B cell (primary cell): ENCODE measurements around the gene LYZ. TPM values are rescaled to one million over a fixed set of nuclear protein-coding genes. Genes with fewer than 3 reads are reported as not detected.

Experiments
- ATAC-seq: fragments of 200-7000 bp; cut with Tn5 transposase; one replicate; pipeline ENCODE4 v1.10.0; 2021; ENCODE audit warnings: low read depth, mild to moderate bottlenecking, moderate number of reproducible peaks, moderate library complexity
- CTCF ChIA-PET: fragments of 350-600 bp; sonication (Branson Sonifier 250); formaldehyde crosslinking; loops from one replicate; lab custom pipeline; 2021; ENCODE audit warnings: antibody characterized with exemption, inconsistent platforms; lab: Charles Lee
- POLR2A ChIA-PET: fragments of 350-600 bp; sonication (Branson Sonifier 250); formaldehyde crosslinking; loops from one replicate; lab custom pipeline; 2021; ENCODE audit warnings: antibody characterized with exemption; lab: Charles Lee
- DNase-seq: peaks from one replicate; pipeline ENCODE4 v3.0.0; 2013
- H2AFZ ChIP-seq: 2 replicates; pipeline ENCODE4 v1.6.1; 2012; ENCODE audit warnings: mild to moderate bottlenecking, low read depth, low read length; ENCODE audit not compliant: insufficient read depth, poor library complexity, severe bottlenecking
- H3K27ac ChIP-seq, 2 donors: 1 replicate in 1 of 2; 2 replicates in 1 of 2; pipeline ENCODE4 v1.5.1; 2012 to 2013; ENCODE audit warnings: low read length in 2 of 2, mild to moderate bottlenecking in 2 of 2, moderate library complexity in 1 of 2
- H3K27me3 ChIP-seq, 4 experiments: fragments of 200-600 bp in 1 of 4; sonication (generic) in 1 of 4; replicated peaks in 1 of 4; 1 replicate in 2 of 4; 2 replicates in 2 of 4; pipeline versions ENCODE4 v1.6.1 to v1.7.0; 2013 to 2016; ENCODE audit warnings: low read length in 3 of 4, mild to moderate bottlenecking in 2 of 4, mixed read lengths in 1 of 4, moderate library complexity in 1 of 4; ENCODE audit not compliant: insufficient read depth in 4 of 4, control insufficient read depth in 3 of 4; ENCODE audit errors: control extremely low read depth in 1 of 4
- H3K36me3 ChIP-seq, 2 experiments: replicated peaks in 1 of 2; 1 replicate in 1 of 2; 2 replicates in 1 of 2; pipeline versions ENCODE4 v1.6.1 to v1.7.1; 2013; ENCODE audit warnings: low read length in 1 of 2; ENCODE audit not compliant: insufficient read depth in 2 of 2, control insufficient read depth in 1 of 2; ENCODE audit errors: control extremely low read depth in 1 of 2, extremely low read depth in 1 of 2
- H3K4me1 ChIP-seq, 2 donors: fragments of 200-600 bp in 1 of 2; sonication (generic) in 1 of 2; 1 replicate in 1 of 2; 2 replicates in 1 of 2; pipeline versions ENCODE4 v1.5.1 to v1.6.1; 2013 to 2017; ENCODE audit warnings: low read length in 2 of 2; ENCODE audit not compliant: control insufficient read depth in 2 of 2, insufficient read depth in 2 of 2
- H3K4me2 ChIP-seq: replicated peaks from 2 replicates; pipeline ENCODE3; 2012; ENCODE audit warnings: mild to moderate bottlenecking, low read depth, low read length; ENCODE audit not compliant: poor library complexity, severe bottlenecking
- H3K4me3 ChIP-seq, 5 experiments: fragments of 200-600 bp in 1 of 5; sonication (generic) in 1 of 5; 1 replicate in 3 of 5; 2 replicates in 2 of 5; pipeline versions ENCODE4 v1.5.1 to v1.7.0; 2011 to 2016; ENCODE audit warnings: low read length in 4 of 5, mild to moderate bottlenecking in 4 of 5, low read depth in 2 of 5, control low read depth in 1 of 5, moderate library complexity in 1 of 5; ENCODE audit not compliant: insufficient read depth in 1 of 5; ENCODE audit errors: control extremely low read depth in 1 of 5, extremely low read depth in 1 of 5
- H3K79me2 ChIP-seq: fragments of 200-600 bp; sonication (generic); one replicate; pipeline ENCODE4 v1.6.0; 2016; ENCODE audit warnings: low read length; ENCODE audit not compliant: control insufficient read depth, insufficient read depth
- H3K9ac ChIP-seq: fragments of 200-600 bp; sonication (generic); 2 replicates; pipeline ENCODE4 v1.6.1; 2017; ENCODE audit warnings: mild to moderate bottlenecking, low read length, moderate library complexity
- H3K9me3 ChIP-seq, 3 donors: one replicate each; pipeline versions ENCODE4 v1.6.1 to v1.7.1; 2013; ENCODE audit warnings: low read length in 2 of 3; ENCODE audit not compliant: control insufficient read depth in 2 of 3, insufficient read depth in 1 of 3; ENCODE audit errors: control extremely low read depth in 1 of 3
- H4K20me1 ChIP-seq: 2 replicates; pipeline ENCODE4 v1.6.0; 2012; ENCODE audit warnings: mild to moderate bottlenecking, low read length; ENCODE audit not compliant: insufficient read depth, control insufficient read depth, poor library complexity, severe bottlenecking
- H3K27ac Mint-ChIP-seq: one replicate; pipeline ENCODE4 v1.8.0; 2021; ENCODE audit warnings: mixed read lengths
- H3K27me3 Mint-ChIP-seq: one replicate; pipeline ENCODE4 v1.8.0; 2021; ENCODE audit warnings: mixed read lengths
- H3K4me1 Mint-ChIP-seq: one replicate; pipeline ENCODE4 v1.8.0; 2021; ENCODE audit warnings: mixed read lengths
- H3K4me3 Mint-ChIP-seq: one replicate; pipeline ENCODE4 v1.8.0; 2021; ENCODE audit warnings: mixed read lengths
- H3K9me3 Mint-ChIP-seq: one replicate; pipeline ENCODE4 v1.8.0; 2022; ENCODE audit warnings: mixed read lengths; ENCODE audit not compliant: insufficient read depth
- EZH2 ChIP-seq: IDR thresholded peaks from 2 replicates; pipeline ENCODE4 v1.6.1; 2012; ENCODE audit warnings: borderline replicate concordance, low read depth, mild to moderate bottlenecking, moderate library complexity, low read length; ENCODE audit not compliant: insufficient read depth, poor library complexity, severe bottlenecking
- WGBS: methylation state at CpG from one replicate; pipeline ENCODE4 v1.1.5; 2013; ENCODE audit warnings: missing lambda C conversion rate; ENCODE audit not compliant: insufficient coverage; 5-methylcytosine and 5-hydroxymethylcytosine counted together
- intact Hi-C: fragments of 100-400 bp; cut with micrococcal nuclease; formaldehyde crosslinking; loops from one replicate; pipeline ENCODE4 v1.10.0; 2022
- polyA plus RNA-seq: library from polyadenylated mRNA; depleted of rRNA; stranded (reverse); fragments of >200 nt; gene quantifications from 2 replicates; pipeline ENCODE4 v1.2.3, GENCODE V29; 2012
- total RNA-seq, 2 donors: library from RNA; stranded (reverse); fragments of 120-200 nt in 1 of 2; gene quantifications; 1 replicate in 1 of 2; 2 replicates in 1 of 2; pipeline versions ENCODE4 v1.2.3 to v1.2.4, GENCODE V29; 2013 to 2022
- TF ChIP-seq, protein P1 (sequence below): fragments of 200-600 bp; IDR thresholded peaks from one replicate; pipeline ENCODE4 v1.8.0; 2022; ENCODE audit warnings: antibody characterized with exemption, mild to moderate bottlenecking

The LYZ gene
- total and polyA plus RNA-seq, 2 donors (not counting 1 experiment from before 2014, with no cell fraction given) = 8.5 to 22.7 TPM

DNA sequence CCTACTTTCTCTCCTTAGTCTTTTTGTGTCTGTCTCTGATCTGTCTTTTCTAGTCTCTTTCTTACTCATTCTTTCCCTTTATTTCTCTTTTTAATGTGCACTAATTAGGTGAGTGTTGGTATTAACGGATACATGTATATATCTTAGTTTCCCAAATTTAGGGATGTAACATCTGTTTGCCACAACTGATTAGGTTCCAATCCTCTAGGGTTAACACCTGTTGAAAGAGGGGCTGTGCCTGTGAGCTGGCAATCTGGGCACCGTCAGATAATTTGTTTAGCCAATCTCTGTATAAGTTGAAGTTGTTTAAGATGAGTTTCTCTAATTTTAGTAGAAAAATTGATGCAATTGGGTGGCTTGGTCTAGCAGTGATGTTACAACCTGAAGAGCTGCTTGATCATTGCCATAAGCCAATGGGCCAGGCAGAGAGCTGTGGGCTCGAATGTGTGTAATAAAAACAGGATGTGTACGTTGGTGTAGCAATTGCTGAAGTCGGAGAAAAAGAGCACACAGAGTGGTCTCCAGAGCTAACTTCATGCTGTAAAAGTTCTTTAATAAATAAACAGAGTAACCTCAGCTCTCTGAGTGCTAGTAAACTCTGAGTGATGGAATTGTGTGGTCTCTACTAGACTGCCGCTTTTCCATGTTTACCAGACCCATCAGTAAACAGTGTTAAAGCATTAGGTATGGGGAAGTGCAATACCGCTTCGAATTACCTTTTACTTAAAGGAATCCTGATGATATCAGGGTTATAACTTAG, 18.3 kb upstream of the LYZ start:
- peak overlapping the region; percentile 83 to 86 for H3K27ac ChIP-seq
- no peaks in the 10 kb centered on the region for H4K20me1 ChIP-seq
- Mint-ChIP-seq H3K27ac (peak overlapping the region; percentile 93), H3K4me1 (peaks cover 27% of the 10 kb centered on the region), H3K27me3 (no peaks in the 10 kb centered on the region), H3K4me3 (peak overlapping the region; percentile 91), H3K9me3 (no peaks in the 10 kb centered on the region)
- peaks cover 18 to 22% of the 10 kb centered on the region in 2 donors for H3K4me1 ChIP-seq
- no peaks in the 10 kb centered on the region for H3K9me3 ChIP-seq
- peak; percentile 25 for ATAC-seq
- TF ChIP-seq EZH2 = no peak
- TF ChIP-seq, protein P1, sequence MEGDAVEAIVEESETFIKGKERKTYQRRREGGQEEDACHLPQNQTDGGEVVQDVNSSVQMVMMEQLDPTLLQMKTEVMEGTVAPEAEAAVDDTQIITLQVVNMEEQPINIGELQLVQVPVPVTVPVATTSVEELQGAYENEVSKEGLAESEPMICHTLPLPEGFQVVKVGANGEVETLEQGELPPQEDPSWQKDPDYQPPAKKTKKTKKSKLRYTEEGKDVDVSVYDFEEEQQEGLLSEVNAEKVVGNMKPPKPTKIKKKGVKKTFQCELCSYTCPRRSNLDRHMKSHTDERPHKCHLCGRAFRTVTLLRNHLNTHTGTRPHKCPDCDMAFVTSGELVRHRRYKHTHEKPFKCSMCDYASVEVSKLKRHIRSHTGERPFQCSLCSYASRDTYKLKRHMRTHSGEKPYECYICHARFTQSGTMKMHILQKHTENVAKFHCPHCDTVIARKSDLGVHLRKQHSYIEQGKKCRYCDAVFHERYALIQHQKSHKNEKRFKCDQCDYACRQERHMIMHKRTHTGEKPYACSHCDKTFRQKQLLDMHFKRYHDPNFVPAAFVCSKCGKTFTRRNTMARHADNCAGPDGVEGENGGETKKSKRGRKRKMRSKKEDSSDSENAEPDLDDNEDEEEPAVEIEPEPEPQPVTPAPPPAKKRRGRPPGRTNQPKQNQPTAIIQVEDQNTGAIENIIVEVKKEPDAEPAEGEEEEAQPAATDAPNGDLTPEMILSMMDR = no peak
- H3K4me2 ChIP-seq = peak overlapping the region; percentile 87
- H3K79me2 ChIP-seq = no peaks in the 10 kb centered on the region
- intact Hi-C loops = loop anchor here (1.0 to 10.0 kb wide), 3 partner anchors 27 to 173 kb away; no protein-coding TSS in a partner anchor
- ChIA-PET POLR2A (interaction anchor here (0.6 kb wide), 1 partner anchor 27 kb away, joined by 14 read pairs; no protein-coding TSS in a partner anchor), CTCF (interaction anchor here (0.6 to 3.3 kb wide), 6 partner anchors 9 to 241 kb away, joined by 3 to 21 read pairs (median 4); no protein-coding TSS in a partner anchor)
- peak overlapping the region; percentile 46 to 74 (median 65) for H3K4me3 ChIP-seq
- peak overlapping the region; percentile 77 for H3K9ac ChIP-seq
- DNase-seq = peak; percentile 20
- no peaks in the 10 kb centered on the region for H3K27me3 ChIP-seq
- 35% methylated on average over 4 of the region's 8 CpGs for WGBS
- no peaks in the 10 kb centered on the region for H3K36me3 ChIP-seq
- peak overlapping the region; percentile 97 for H2AFZ ChIP-seq
